Hematopoietic multipotent progenitor cell (in vitro differentiated cells): Measurements from ENCODE around the gene RABAC1. TPM values are rescaled to one million over a fixed set of nuclear protein-coding genes. Genes with fewer than 3 reads are reported as not detected.
"Not testable (repeated sequence)": the region's sequence is repeated elsewhere in the genome, so short reads cannot be mapped to it uniquely, and the experiment has no call there.

Experiments
- DNase-seq, 3 donors: peaks; one replicate each; pipeline ENCODE4 v3.0.0-alpha.2; 2011 to 2015; ENCODE audit warnings: low read depth in 2 of 3, low spot score in 2 of 3
- total RNA-seq: library from RNA; depleted of rRNA; stranded (reverse); fragments of >200 nt; gene quantifications from one replicate; pipeline ENCODE4 v1.2.3, GENCODE V29; 2012

RABAC1 gene
- total RNA-seq, result 172 TPM

- DNase-seq, result peak in 2 of 3 donors; percentile 85 to 90
Observed at GRCh38 chr19:41959056-41960053, at the start of gene RABAC1. TSS of gene RABAC1 (minus strand) at chr19:41959321. CDS start at chr19:41959292, 29 bp downstream.

- no peak for DNase-seq
Observed at GRCh38 chr19:42006569-42006968, 47.4 kb upstream of the RABAC1 start.

GRCh38 chr19:42005504-42005903, 46.4 kb upstream of the RABAC1 start:
- DNase-seq, result no peak

GRCh38 chr19:42003506-42004294, 44.6 kb upstream of the RABAC1 start:
- DNase-seq, result no peak

- no peak for DNase-seq
Observed at GRCh38 chr19:41999878-42000208, 40.7 kb upstream of the RABAC1 start.

GRCh38 chr19:41999071-41999877, 40.2 kb upstream of the RABAC1 start:
- DNase-seq, result peak in 2 of 3 donors; percentile 18 to 26

GRCh38 chr19:41998246-41999020, 39.3 kb upstream of the RABAC1 start:
- peak in 2 of 3 donors; percentile 48 to 61 for DNase-seq

- no peak for DNase-seq
Observed at GRCh38 chr19:41997851-41998229, 38.7 kb upstream of the RABAC1 start.

- peak in 2 of 3 donors; percentile 32 to 46 for DNase-seq
Observed at GRCh38 chr19:41997121-41997850, 38.2 kb upstream of the RABAC1 start.

GRCh38 chr19:41995959-41996797, 37.1 kb upstream of the RABAC1 start:
- no peak for DNase-seq

- DNase-seq, result no peak
Observed at GRCh38 chr19:41994994-41995958, 36.2 kb upstream of the RABAC1 start.

GRCh38 chr19:41994521-41994971, 35.4 kb upstream of the RABAC1 start:
- peak in 2 of 3 donors; percentile 56 to 73 for DNase-seq

- peak; percentile 24 to 71 (median 62) for DNase-seq
Observed at GRCh38 chr19:41993612-41994483, 34.7 kb upstream of the RABAC1 start, which contains the start of gene ATP1A3. TSS of gene ATP1A3 (minus strand) at chr19:41994230. CDS start at chr19:41994076, 154 bp downstream.

GRCh38 chr19:41991925-41992569, 32.9 kb upstream of the RABAC1 start:
- DNase-seq, result not testable (repeated sequence)

- no peak for DNase-seq
Observed at GRCh38 chr19:41991025-41991424, 31.9 kb upstream of the RABAC1 start.
